Urinary bladder (tissue), 4 donors: ENCODE results near the gene NCKAP5. TPM values are rescaled to one million over a fixed set of nuclear protein-coding genes. Genes with fewer than 3 reads are reported as not detected.
"Not testable (repeated sequence)": the region's sequence is repeated elsewhere in the genome, so short reads cannot be mapped to it uniquely, and the experiment has no call there.

Experiments
- DNase-seq: peaks from one replicate; pipeline ENCODE4 v3.0.0-alpha.2; 2015; ENCODE audit errors: extremely low spot score
- H3K27ac ChIP-seq: one replicate; pipeline ENCODE4 v1.5.1; 2013; ENCODE audit warnings: low read depth, mild to moderate bottlenecking, moderate library complexity
- H3K36me3 ChIP-seq: one replicate; pipeline ENCODE4 v1.6.1; 2013; ENCODE audit warnings: mild to moderate bottlenecking, moderate library complexity; ENCODE audit not compliant: insufficient read depth
- H3K4me1 ChIP-seq: one replicate; pipeline ENCODE4 v1.6.1; 2013; ENCODE audit warnings: mild to moderate bottlenecking, moderate library complexity; ENCODE audit not compliant: insufficient read depth
- H3K4me3 ChIP-seq: one replicate; pipeline ENCODE4 v1.5.1; 2013; ENCODE audit warnings: low read depth, low read length
- WGBS: extraction: QIAGEN DNeasy Blood & Tissue Kit; methylation state at CpG from one replicate; pipeline ENCODE4 v1.1.7; 2013; 5-methylcytosine and 5-hydroxymethylcytosine counted together
- polyA plus RNA-seq: library from polyadenylated mRNA; stranded (reverse); fragments of 200-250 nt; gene quantifications from one replicate; pipeline ENCODE4 v1.2.3, GENCODE V29; 2013
- total RNA-seq: library from RNA; depleted of rRNA; stranded (reverse); fragments of >200 nt; gene quantifications from one replicate; pipeline ENCODE4 v1.2.3, GENCODE V29; 2014
- donor health status: healthy with polysubstance abuse.
- donor health status: healthy.

Gene NCKAP5
- total and polyA plus RNA-seq, 2 donors = 0.32 to 14.4 TPM

- Histone ChIP-seq H3K4me3 (no peak overlapping the region), H3K27ac (no peak overlapping the region), H3K4me1 (no peaks in the 10 kb centered on the region), H3K36me3 (no peaks in the 10 kb centered on the region)
- no peak for DNase-seq
- 68% methylated on average over 1 of the region's 1 CpG for WGBS
These were observed 337.0 kb downstream of the NCKAP5 start for GRCh38 chr2:133231264-133231663.

- DNase-seq = no peak
- H3K36me3 ChIP-seq = no peaks in the 10 kb centered on the region
- no peak overlapping the region for H3K4me3 ChIP-seq
- no peaks in the 10 kb centered on the region for H3K4me1 ChIP-seq
- H3K27ac ChIP-seq = no peak overlapping the region
- WGBS = 84% methylated on average over 1 of the region's 1 CpG
These were observed 338.3 kb downstream of the NCKAP5 start for GRCh38 chr2:133229974-133230373.

GRCh38 chr2:133223226-133223625 lies 345.0 kb downstream of the NCKAP5 start:
- Histone ChIP-seq H3K4me3 (no peak overlapping the region), H3K36me3 (no peaks in the 10 kb centered on the region), H3K4me1 (no peaks in the 10 kb centered on the region), H3K27ac (no peak overlapping the region)
- WGBS = 90% methylated on average over 9 of the region's 9 CpGs
- no peak for DNase-seq

GRCh38 chr2:133221398-133221797 lies 346.9 kb downstream of the NCKAP5 start:
- H3K27ac ChIP-seq = no peak overlapping the region
- no peaks in the 10 kb centered on the region for H3K36me3 ChIP-seq
- no peak overlapping the region for H3K4me3 ChIP-seq
- no peaks in the 10 kb centered on the region for H3K4me1 ChIP-seq
- no peak for DNase-seq
- WGBS = 94% methylated on average over 3 of the region's 3 CpGs

GRCh38 chr2:133218204-133218603 lies 350.1 kb downstream of the NCKAP5 start:
- Histone ChIP-seq H3K36me3 (no peaks in the 10 kb centered on the region), H3K4me1 (no peaks in the 10 kb centered on the region), H3K27ac (no peak overlapping the region), H3K4me3 (no peak overlapping the region)
- DNase-seq = no peak
- 89% methylated on average over 4 of the region's 4 CpGs for WGBS

- no peak overlapping the region for H3K27ac ChIP-seq
- H3K4me3 ChIP-seq = no peak overlapping the region
- no peaks in the 10 kb centered on the region for H3K36me3 ChIP-seq
- no peaks in the 10 kb centered on the region for H3K4me1 ChIP-seq
- DNase-seq = no peak
These were observed 352.8 kb downstream of the NCKAP5 start for GRCh38 chr2:133215477-133215876.

GRCh38 chr2:133213651-133214050 lies 354.6 kb downstream of the NCKAP5 start:
- DNase-seq = no peak
- no peaks in the 10 kb centered on the region for H3K36me3 ChIP-seq

GRCh38 chr2:133209325-133209724 lies 358.9 kb downstream of the NCKAP5 start:
- WGBS = 96% methylated on average over 2 of the region's 2 CpGs
- no peak for DNase-seq
- H3K4me3 ChIP-seq = no peak overlapping the region

More at GRCh38 chr2:133213651-133214050, 354.6 kb downstream of the NCKAP5 start:
- Histone ChIP-seq H3K4me1 (no peaks in the 10 kb centered on the region), H3K27ac (no peak overlapping the region), H3K4me3 (no peak overlapping the region)
- WGBS = 82% methylated on average over 5 of the region's 5 CpGs

GRCh38 chr2:133206666-133207065 lies 361.6 kb downstream of the NCKAP5 start:
- H3K36me3 ChIP-seq, DNase-seq, H3K27ac ChIP-seq, H3K4me3 ChIP-seq, H3K4me1 ChIP-seq: not testable (repeated sequence)
- 88% methylated on average over 7 of the region's 7 CpGs for WGBS

More at GRCh38 chr2:133209325-133209724, 358.9 kb downstream of the NCKAP5 start:
- no peaks in the 10 kb centered on the region for H3K36me3 ChIP-seq
- no peak overlapping the region for H3K27ac ChIP-seq
- H3K4me1 ChIP-seq = no peaks in the 10 kb centered on the region

- no peaks in the 10 kb centered on the region for H3K36me3 ChIP-seq
- no peaks in the 10 kb centered on the region for H3K4me1 ChIP-seq
- H3K27ac ChIP-seq = no peak overlapping the region
- no peak overlapping the region for H3K4me3 ChIP-seq
- 77% methylated on average over 4 of the region's 4 CpGs for WGBS
- no peak for DNase-seq
These were observed 363.8 kb downstream of the NCKAP5 start for GRCh38 chr2:133204421-133204820.

- Histone ChIP-seq H3K4me1 (no peaks in the 10 kb centered on the region), H3K36me3 (no peaks in the 10 kb centered on the region), H3K27ac (no peak overlapping the region), H3K4me3 (no peak overlapping the region)
- WGBS = 79% methylated on average over 8 of the region's 8 CpGs
- no peak for DNase-seq
These were observed 367.4 kb downstream of the NCKAP5 start for GRCh38 chr2:133200684-133201421.

GRCh38 chr2:133198678-133199077 lies 369.6 kb downstream of the NCKAP5 start:
- Histone ChIP-seq H3K4me3 (no peak overlapping the region), H3K36me3 (no peaks in the 10 kb centered on the region), H3K27ac (no peak overlapping the region), H3K4me1 (no peaks in the 10 kb centered on the region)
- 55% methylated on average over 1 of the region's 1 CpG for WGBS
- DNase-seq = no peak

GRCh38 chr2:133197156-133197555 lies 371.1 kb downstream of the NCKAP5 start:
- Histone ChIP-seq H3K4me3 (no peak overlapping the region), H3K27ac (no peak overlapping the region), H3K4me1 (no peaks in the 10 kb centered on the region), H3K36me3 (no peaks in the 10 kb centered on the region)
- no peak for DNase-seq
- WGBS = 66% methylated on average over 2 of the region's 2 CpGs

GRCh38 chr2:133194777-133195335 lies 373.4 kb downstream of the NCKAP5 start:
- WGBS = 85% methylated on average over 5 of the region's 5 CpGs
- no peaks in the 10 kb centered on the region for H3K4me1 ChIP-seq

More at GRCh38 chr2:133194777-133195335, 373.4 kb downstream of the NCKAP5 start:
- DNase-seq = no peak
- Histone ChIP-seq H3K4me3 (no peak overlapping the region), H3K36me3 (no peaks in the 10 kb centered on the region), H3K27ac (no peak overlapping the region)
